Measurements from ENCODE around the gene LSS. TPM values are rescaled to one million over a fixed set of nuclear protein-coding genes. Genes with fewer than 3 reads are reported as not detected.

Gene LSS
- total and polyA plus RNA-seq, 4 donors, result 27.6 to 194 (median 89.3) TPM

GRCh38 chr21:46226920-46227599 is 1.5 kb downstream of the LSS start:
- Histone ChIP-seq H3K27ac (ENCODE audit: low read depth in 1 of 2, low read length in 2 of 2) (peak overlapping the region; percentile 61 to 81), H3K36me3 (ENCODE audit: control insufficient read depth in 4 of 4, insufficient read depth in 3 of 4, low read depth in 1 of 4, low read length in 3 of 4) (peaks cover 0 to 6% (median 0%) of the 10 kb centered on the region in 4 donors), H3K9ac (ENCODE audit: low read depth in 1 of 2, low read length in 2 of 2) (peak overlapping the region in 1 of 2 donors; percentile 24), H3K27me3 (ENCODE audit: control insufficient read depth in 4 of 4, insufficient read depth in 4 of 4, low read length in 3 of 4) (no peaks in the 10 kb centered on the region), H3K4me3 (ENCODE audit: low read depth in 1 of 3, low read length in 3 of 3) (peak overlapping the region; percentile 3 to 98 (median 15)), H3K9me3 (ENCODE audit: control insufficient read depth in 4 of 4, low read length in 3 of 4) (no peaks in the 10 kb centered on the region), H3K4me1 (ENCODE audit: control insufficient read depth in 4 of 4, insufficient read depth in 4 of 4, low read length in 3 of 4) (peaks cover 7 to 48% (median 32%) of the 10 kb centered on the region in 4 donors)
- WGBS, result 30% methylated on average over 4 of the region's 4 CpGs
- TF ChIP-seq ZBTB33 (IDR thresholded peaks at IDR 0.05), result no peak
- TF ChIP-seq NR2F2 (IDR thresholded peaks at IDR 0.05), result no peak
- no peak for TF ChIP-seq RAD21 (IDR thresholded peaks at IDR 0.05)
- TF ChIP-seq GABPA (IDR thresholded peaks at IDR 0.05 in 1 of 2, conservative IDR thresholded peaks at IDR 0.05 in 1 of 2), result no peak
- TF ChIP-seq CTCF (IDR thresholded peaks at IDR 0.05; ENCODE audit: low read depth, low read length, missing input control), result no peak
- peak in 1 of 2 donors; percentile 47 for TF ChIP-seq RXRA (IDR thresholded peaks at IDR 0.05)
- peak; percentile 25 for TF ChIP-seq SP1 (IDR thresholded peaks at IDR 0.05)
- TF ChIP-seq EGR1 (IDR thresholded peaks at IDR 0.05; ENCODE audit: low read depth in 2 of 2), result no peak
- peak in 1 of 2 donors; percentile 24 for TF ChIP-seq JUND (IDR thresholded peaks at IDR 0.05)
- no peak for TF ChIP-seq YY1 (IDR thresholded peaks at IDR 0.05)
- TF ChIP-seq ATF3 (IDR thresholded peaks at IDR 0.05), result no peak
- no peak for TF ChIP-seq FOXA1 (IDR thresholded peaks at IDR 0.05)
- peak in 1 of 2 donors; percentile 20 for TF ChIP-seq HNF4A (conservative IDR thresholded peaks at IDR 0.05)
- peak; percentile 44 for TF ChIP-seq REST (IDR thresholded peaks at IDR 0.05)
- no peak for TF ChIP-seq HNF4G (IDR thresholded peaks at IDR 0.05)
- TF ChIP-seq TAF1 (conservative IDR thresholded peaks at IDR 0.05), result no peak
- TF ChIP-seq FOXA2 (IDR thresholded peaks at IDR 0.05), result no peak
- TF ChIP-seq MAX (IDR thresholded peaks at IDR 0.05), result no peak
- no peak for DNase-seq (ENCODE audit: low spot score)
